RKO (cell line): ENCODE results near the gene SRRT.

Experiments
- DNase-seq: peaks from one replicate; pipeline ENCODE4 v3.0.0-alpha.2; 2016; ENCODE audit warnings: low spot score

SRRT gene

GRCh38 chr7:100882201-100882600 lies 7.3 kb downstream of the SRRT start:
- no peak for DNase-seq

DNA sequence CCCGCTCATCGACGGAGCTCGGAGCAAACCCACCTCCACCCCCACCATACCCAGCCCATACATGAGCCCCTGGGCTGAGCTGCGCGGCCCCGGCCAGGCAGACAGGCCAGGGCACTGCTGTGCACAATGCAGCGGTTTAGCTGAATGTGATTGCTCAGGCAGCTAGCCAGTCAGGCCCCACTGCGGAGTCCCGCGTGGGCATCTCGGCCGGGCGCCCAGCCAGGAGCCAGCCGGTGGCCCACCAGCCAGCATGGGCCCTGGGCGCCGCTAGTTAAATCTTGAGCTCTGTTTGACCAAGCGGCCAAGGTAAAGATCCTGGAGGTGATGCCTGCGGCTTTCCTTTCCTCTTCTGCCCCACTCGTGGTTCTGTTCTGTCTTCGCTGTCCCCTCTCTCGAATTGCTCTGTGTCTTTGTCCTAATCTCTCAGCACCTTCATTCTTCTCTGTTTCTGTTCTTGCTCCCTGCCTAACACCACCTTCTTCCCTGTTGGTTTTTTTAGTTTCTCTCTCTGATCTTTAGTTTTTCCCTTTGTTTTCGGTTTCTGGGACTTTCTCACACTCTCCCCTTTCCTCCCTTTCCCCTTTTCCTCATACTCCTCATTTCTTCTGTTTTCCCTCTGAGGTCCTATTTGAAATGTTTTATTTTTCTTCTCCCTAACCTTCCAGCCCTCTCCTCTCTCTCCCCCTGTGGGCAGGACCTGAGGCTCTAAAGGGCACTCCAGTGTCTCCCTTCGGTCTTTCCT lies 8.1 kb downstream of the SRRT start:
- DNase-seq, result no peak

- DNase-seq, result no peak
Observed at GRCh38 chr7:100884736-100885439, 10.0 kb downstream of the SRRT start.

DNA sequence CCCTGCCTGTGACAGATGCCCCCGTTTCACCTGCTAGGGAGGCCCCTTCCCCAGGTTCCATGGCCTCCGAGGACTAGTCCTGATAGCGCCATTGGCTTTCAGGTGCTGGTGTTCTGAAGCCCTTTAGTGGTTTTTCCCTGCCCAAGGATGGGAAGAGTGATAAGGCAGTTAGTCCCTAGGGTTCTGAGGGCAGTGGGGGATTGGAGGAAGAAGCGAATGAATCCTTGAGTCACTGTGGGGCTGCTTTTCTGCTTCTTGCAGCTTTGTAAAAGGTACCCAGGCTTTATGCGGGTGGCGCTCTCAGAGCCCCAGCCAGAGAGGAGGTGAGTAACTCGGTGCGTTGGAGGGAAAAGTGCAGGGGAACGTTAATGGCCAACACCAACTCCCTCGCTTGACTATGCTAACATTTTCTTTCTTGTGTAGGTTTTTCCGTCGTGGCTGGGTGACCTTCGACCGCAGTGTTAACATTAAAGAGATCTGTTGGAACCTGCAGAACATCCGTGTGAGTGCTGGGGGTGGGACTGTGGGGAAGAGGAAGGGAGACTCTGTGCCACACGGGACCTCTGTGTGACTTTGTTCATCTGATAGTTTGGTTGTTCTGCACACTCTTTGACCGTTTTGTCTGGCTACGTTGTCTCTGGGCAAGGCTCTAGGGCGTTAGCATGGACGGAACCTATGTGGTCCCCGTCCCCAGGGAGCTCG lies 10.7 kb downstream of the SRRT start:
- DNase-seq, result no peak

- DNase-seq, result no peak
Observed at GRCh38 chr7:100886142-100886935, 11.4 kb downstream of the SRRT start.

DNA sequence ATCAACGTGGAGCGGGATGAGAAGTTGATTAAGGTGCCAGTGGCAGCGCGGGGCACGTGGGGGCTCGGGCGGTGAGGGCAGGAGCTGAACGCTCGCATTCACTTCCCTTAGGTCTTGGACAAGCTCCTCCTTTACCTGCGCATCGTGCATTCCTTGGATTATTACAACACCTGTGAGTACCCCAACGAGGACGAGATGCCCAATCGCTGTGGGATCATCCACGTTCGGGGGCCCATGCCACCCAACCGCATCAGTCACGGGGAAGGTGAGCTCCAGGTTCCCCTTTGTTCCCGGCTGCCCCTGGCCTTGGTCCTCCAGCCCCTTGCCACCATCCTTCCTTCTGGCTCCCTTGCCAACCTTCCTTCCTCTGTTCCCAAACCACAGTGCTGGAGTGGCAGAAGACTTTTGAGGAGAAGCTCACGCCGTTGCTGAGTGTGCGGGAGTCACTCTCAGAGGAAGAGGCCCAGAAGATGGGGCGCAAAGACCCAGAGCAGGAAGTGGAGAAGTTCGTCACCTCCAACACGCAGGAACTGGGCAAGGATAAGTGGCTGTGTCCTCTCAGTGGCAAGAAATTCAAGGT lies 12.1 kb downstream of the SRRT start:
- no peak for DNase-seq

DNA sequence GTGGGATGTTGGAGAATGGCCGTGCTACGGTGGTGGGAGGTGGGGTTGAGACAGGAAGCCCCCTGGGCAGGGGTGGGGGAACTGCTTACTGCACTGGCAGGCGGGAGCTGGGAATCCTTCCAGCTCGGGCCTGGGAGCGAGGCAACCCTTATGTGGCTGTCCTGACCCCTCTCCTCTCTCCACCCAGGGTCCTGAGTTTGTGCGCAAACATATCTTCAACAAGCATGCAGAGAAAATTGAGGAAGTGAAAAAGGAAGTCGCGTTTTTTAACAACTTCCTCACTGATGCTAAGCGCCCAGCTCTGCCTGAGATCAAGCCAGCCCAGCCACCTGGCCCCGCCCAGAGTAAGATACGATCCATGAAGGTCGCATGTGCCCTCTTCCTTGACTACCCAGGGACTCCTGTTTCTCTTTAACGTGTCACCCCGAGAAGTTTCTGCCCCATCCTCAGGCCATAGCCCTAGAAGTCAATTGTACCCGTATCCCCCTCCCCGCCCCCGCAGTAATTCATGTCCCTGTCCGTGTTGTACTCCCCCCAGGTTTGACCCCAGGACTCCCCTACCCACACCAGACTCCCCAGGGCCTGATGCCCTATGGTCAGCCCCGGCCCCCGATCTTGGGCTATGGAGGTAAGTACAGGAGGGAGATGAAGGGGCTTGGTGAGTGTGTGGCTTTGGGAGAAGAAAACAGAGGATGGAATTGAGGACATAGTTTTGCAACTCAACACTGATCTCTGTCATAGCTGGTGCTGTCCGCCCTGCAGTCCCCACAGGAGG lies 12.8 kb downstream of the SRRT start:
- DNase-seq, result no peak

GRCh38 chr7:100888291-100888987 lies 13.5 kb downstream of the SRRT start:
- DNase-seq, result no peak

DNA sequence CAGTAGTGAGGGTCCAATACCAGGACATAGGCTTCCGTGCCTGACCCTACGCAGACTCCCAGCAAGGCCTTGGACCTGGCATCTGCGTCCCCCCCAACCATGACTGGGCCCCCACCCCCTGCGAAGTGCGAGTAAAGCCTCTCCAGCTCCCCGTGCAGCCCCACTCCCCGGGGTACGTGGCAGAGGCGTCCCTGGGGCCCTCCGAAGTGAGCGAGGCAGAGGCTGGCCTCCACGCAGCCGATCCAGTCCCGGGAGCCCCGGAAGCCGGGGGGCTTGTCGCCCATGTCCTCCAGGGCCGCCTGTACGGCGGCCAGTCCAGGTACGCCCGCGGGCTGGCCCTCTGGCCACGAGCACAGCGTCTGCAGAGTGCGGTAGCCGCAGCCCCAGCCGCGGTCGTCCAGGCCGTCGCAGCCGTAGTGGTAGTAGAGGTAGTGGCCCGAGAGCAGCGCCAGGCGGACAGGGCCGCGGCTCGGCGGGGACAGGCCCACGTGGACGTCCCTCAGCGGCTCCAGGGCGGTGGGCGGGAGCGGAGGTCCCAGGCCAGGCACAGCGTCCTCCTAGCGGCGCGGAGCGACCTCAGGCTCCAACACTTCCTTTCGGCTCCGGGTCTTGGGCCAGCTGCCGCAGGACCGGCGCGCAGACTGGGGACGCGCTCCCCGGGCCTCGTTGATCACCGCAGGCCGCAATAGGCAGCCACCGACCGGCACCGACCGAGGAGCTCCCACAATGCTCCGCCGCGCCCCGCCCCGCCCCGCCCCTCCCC lies 14.3 kb downstream of the SRRT start, which contains the start of gene UFSP1:
TSS of gene UFSP1 (minus strand) at position 728 of the 763 bp plus-strand sequence. CDS start at position 284, 444 bp downstream.
- no peak for DNase-seq

GRCh38 chr7:100890653-100891567 lies 16.0 kb downstream of the SRRT start:
- DNase-seq, result no peak

- peak; percentile 82 for DNase-seq
Observed at GRCh38 chr7:100891568-100892247, 16.8 kb downstream of the SRRT start.

DNA sequence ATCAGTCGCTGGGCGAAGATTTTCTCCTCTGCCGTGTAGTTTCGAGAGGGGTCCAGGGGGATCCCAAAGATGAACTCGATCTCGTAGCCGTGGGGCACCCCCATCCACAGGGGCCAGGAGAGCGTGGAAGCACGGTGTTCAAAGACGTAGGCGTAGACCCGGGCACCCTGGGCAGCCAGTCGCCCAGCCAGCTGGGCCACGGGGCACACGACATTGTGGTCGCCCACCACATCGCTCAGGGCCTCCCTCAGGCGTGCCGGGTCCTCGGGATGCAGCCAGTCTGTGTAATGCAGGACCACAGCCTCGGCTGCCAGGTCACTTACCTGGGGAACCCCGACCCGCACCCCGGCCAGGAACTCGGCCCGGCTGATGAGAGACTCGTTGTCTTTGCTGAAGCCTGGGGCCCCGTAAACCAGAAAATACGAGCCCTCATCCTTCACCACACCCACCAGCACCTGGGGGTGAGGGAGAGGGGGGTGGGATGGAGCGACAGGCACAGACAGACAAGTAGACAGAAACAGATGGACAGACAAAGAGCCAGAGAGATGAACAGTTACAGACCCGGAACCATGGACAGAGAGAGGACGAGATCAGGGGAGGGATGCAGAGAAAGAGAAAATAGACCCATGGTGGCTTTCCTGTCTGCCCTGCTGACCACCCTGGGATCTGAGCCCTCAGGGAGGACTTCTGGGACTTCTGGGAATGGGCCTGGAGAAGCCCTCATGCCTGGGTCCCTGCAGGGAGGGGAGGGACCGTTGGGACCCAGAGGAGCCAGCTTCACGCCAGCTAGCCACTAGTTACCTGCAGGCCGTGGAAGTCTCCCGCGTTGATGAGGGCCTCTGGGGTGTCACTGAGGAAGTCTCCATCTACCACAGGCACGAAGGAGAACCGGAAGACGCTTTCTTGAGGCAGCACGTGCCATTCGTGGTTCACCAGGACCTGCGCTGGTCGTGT lies 17.7 kb downstream of the SRRT start:
- DNase-seq, result no peak

- DNase-seq, result no peak
Observed at GRCh38 chr7:100893318-100893895, 18.5 kb downstream of the SRRT start.

DNA sequence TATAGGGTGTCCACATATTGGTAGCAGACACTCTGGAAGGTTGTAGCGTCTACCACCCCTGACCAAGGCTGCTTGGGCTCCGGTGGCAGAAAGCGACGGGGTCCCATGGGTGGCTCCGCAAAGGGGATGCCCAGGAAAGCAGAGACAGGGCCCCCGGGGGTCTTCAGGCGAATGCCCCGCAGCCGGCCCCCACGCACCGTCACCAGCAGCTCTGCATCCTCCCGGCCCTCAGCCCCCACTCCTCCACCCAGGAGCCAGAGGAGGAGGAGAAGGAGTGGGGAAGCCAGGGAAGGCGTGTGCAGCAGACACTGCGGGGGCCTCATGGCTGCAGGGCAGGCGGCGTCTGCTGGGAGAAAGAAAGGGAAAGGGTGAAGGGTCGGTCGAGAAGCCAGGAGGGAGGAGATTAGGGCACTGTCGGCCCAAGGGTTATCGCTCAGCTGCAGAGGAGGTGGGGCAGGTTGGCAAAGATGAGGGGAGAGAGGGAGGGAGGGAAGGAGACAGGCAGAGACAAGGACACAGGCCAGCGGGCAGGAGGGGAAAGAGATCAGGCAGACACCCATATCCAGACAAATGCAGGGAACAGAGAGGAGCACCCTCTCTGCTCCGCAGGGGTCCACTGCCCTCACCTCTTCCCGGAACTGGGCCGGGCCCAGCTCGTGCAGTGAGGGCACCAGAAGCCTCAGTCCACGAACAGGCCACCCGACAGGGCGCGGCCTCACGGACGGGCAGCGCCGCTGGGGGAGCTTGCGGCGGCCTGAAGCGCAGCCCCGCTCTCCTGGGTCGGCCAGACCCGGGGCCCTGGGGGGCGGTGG lies 19.2 kb downstream of the SRRT start:
- no peak for DNase-seq
